Measurements from ENCODE around the gene PHKB. TPM values are rescaled to one million over a fixed set of nuclear protein-coding genes. Genes with fewer than 3 reads are reported as not detected.
A peak's percentile ranks its signal among the peaks of the same experiment; 100 is the strongest.
"Not testable (repeated sequence)": the region's sequence is repeated elsewhere in the genome, so short reads cannot be mapped to it uniquely, and the experiment has no call there.

PHKB gene
- 48.2 and 65.7 TPM in 2 replicates for total RNA-seq

DNA sequence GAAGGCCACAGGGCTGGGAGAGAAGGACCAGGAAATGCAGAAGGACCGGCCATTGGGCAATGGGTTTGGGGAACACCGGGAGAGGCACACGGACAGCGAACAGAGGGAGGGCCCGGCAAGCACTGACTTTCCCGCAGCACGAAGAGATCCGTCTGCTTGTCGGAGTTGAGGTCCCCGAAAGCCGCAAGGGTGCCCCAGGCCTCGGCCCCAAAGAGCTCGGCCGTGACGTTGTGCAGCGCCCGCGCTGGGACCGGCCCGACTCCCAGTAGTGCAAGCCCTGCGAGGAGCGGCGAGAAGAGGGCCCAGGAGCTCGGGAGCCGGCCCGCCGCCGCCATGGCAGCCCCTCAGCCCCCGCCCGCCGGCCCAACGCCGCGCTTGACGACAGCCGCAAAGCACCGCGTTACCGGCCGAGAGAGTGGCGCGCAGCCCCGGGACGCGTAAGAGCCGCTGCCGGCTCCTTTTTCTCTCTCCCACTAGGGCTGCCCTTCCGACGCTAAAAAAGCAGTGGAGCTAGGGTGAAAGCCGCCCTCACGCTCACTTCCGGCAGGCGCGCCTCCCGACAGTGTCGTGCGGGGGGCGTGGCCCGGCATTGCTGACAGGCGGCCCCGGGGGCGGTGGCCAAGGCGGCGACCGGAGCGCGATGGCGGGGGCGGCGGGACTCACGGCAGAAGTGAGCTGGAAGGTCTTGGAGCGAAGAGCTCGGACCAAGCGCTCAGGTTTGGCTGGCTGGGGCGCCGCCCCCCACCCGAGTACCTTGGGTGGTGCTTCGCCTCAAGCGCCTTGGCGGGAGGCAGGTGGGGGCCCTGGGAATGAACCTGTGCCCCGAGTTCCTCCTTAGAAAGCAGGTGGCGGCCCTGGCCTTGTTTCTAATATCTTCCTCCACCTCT, at the start of gene PHKB, which contains the start of gene ITFG1:
Gene PHKB (plus strand): TSS at position 621 of the 887 bp plus-strand sequence. CDS start 20 bp downstream, at position 641.
Gene ITFG1 (minus strand): TSS at position 353 of the 887 bp plus-strand sequence. CDS start 18 bp downstream, at position 335.
- peak; percentile 92 to 93 for DNase-seq (ENCODE audit: low read depth in 2 of 2)

- no peak for DNase-seq (ENCODE audit: low read depth in 2 of 2)
Observed at GRCh38 chr16:47413041-47413440, 48.1 kb upstream of the PHKB start.

- DNase-seq (ENCODE audit: low read depth in 2 of 2), result no peak
Observed at GRCh38 chr16:47416869-47417268, 44.3 kb upstream of the PHKB start.

DNA sequence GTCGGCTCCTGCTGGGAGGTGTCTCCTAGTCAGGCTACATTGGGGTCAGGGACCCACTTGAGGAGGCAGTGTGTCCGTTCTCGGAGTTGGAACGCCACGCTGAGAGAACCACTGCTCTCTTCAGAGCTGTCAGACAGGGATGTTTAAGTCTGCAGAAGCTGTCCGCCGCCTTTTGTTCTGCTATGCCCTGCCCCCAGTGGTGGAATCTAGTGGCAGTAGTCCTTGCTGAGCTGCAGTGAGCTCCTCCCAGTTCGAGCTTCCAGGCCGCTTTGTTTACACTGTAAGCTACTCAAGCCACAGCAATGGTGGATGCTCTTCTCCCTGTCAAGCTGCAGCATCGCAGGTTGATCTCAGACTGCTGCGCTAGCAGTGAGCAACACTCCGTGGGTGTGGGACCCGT, 36.3 kb upstream of the PHKB start:
- no peak for DNase-seq (ENCODE audit: low read depth in 2 of 2)

- DNase-seq (ENCODE audit: low read depth in 2 of 2), result no peak
Observed at GRCh38 chr16:47426806-47427205, 34.3 kb upstream of the PHKB start.

DNA sequence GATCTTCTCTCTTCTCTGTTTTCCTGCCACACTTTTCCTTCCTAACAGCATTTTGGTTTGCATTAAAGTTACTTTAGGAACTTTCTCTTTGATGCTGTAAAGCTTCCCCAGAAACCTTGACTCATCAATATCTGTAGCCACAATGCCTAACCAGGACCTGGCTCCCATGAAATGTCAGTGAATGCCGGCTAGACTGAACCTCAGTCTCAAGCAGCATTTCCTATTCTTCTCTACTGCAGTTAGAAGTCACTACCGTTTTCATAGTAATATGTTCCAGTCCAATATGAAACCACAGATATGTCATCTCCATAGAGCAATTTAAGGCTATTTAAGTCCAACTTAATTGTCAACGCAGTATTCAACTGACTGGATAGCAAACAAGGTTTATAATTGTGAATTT, 29.2 kb upstream of the PHKB start:
- no peak for DNase-seq (ENCODE audit: low read depth in 2 of 2)

GRCh38 chr16:47434274-47434673, 26.9 kb upstream of the PHKB start:
- DNase-seq (ENCODE audit: low read depth in 2 of 2), result not testable (repeated sequence)

DNA sequence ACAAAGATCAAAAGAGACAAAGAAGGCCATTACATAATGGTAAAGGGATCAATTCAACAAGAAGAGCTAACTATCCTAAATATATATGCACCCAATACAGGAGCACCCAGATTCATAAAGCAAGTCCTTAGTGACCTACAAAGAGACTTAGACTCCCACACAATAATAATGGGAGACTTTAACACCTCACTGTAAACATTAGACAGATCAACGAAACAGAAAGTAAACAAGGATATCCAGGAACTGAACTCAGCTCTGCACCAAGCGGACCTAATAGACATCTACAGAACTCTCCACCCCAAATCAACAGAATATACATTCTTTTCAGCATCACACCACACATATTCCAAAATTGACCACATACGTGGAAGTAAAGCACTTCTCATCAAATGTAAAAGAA, 21.1 kb upstream of the PHKB start:
- not testable (repeated sequence) for DNase-seq (ENCODE audit: low read depth in 2 of 2)

GRCh38 chr16:47442884-47443283, 18.2 kb upstream of the PHKB start:
- not testable (repeated sequence) for DNase-seq (ENCODE audit: low read depth in 2 of 2)

DNA sequence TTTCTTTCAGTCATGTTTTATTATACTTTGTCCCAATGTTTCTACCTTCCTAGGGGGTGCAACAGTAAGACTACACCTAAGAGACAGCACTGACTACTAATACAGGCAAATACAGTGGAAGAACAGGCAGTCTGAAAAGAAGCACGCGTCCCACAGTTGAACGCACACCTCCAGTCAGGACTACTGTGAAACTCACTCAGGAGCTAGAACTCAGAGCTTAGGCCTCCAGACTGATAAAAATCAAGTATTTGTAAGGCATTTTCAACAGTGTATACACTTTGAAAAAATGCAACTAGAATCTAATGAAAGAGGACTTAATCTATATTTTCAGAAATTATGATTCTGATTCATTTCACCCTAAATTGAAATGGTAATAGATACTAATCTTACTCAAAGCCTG, 14.7 kb upstream of the PHKB start:
- no peak for DNase-seq (ENCODE audit: low read depth in 2 of 2)

- DNase-seq (ENCODE audit: low read depth in 2 of 2), result no peak
Observed at GRCh38 chr16:47448830-47449575, 12.1 kb upstream of the PHKB start.

GRCh38 chr16:47449788-47450187, 11.3 kb upstream of the PHKB start:
- peak; percentile 28 to 44 for DNase-seq (ENCODE audit: low read depth in 2 of 2)

DNA sequence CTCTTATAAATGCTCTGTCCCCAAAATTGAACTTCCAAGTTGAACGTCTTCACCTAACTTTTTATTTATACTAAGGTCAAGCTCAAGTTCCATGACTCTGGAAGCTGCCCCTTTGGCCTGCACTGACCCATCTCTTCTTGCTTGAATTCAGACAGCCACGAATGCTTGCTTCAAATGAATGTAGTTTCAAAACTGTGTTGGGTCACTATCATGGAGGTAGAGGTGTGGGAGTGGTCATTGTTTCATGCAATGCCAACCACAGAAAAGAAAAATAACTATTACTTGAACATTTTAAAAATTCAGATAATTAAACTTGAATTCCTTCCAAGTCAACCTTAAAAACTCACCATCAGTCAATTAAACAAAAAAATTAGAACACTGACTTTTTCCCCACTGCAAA, 2.8 kb upstream of the PHKB start:
- no peak for DNase-seq (ENCODE audit: low read depth in 2 of 2)

DNA sequence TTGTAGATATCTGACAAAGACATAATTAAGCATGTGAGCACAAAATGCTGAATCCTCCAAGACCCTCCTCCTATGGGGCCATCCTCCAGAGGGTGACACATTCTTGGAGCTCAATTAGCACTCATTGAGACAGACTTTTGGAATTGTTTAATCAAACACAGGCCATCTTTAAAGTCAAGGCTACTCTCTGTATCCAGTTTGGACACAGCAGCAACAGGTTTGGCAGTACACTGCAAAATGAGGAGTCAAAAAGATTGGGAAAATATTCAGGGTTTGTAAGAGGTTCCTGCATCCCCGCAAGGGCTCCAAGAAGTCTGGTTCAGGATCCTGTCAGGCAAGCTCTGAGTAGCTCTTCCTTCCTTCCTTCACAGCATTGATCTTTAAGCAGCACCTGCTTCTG, 1.5 kb upstream of the PHKB start:
- no peak for DNase-seq (ENCODE audit: low read depth in 2 of 2)

DNA sequence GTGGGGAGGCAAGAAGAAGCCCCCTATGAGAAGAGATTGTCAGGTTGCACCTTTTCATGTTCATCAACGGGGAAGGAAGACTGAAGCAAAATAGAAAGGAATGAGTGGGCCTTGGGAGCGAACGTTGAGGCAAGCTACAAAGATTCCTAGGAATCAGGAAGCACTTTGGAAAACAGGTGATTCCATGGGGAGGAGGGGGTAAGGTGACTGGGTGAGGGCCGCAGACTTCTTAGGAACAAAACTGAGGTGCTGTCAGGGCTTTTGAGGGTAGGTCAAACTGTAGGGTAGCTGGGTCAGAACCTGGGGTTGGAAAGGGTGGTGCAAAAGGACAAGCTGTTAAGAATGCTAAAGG, 796 bp upstream of the PHKB start:
- peak; percentile 6 to 8 for DNase-seq (ENCODE audit: low read depth in 2 of 2)

DNA sequence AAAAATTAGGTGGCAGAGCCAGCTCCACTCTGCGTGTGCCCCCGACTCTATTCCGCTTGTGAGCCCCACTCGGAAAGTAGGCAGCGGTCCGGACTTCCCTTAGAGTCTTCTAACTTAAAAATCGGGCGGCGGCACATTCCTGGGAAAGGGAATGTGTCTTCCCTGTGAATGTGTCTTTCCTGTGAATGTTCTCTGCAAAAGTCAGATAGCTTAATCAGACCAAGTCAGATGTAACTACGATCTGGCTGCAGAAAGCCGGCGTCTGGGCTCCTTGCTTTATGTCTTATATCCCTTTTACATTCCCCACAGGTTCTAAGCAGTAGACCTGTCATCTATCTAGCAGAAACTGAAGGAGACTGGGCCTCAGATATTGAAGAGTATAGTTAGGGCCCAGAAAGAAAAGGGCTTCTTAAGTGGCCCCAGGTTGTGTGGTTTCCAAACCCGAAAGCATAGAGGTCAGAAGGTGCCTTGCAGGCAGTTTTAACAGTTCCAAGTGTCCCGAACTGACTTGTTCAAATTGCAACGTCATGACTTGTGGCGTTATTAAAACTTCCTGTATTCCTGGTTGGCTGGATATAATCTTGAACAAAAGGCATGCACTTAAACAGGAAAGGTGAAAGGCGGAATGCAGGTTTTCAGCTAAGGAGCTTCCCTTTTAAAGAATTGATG, 601 bp downstream of the PHKB start:
- peak; percentile 32 to 59 for DNase-seq (ENCODE audit: low read depth in 2 of 2)

- DNase-seq (ENCODE audit: low read depth in 2 of 2), result peak in 1 of 2 donors; percentile 23
Observed at GRCh38 chr16:47463771-47464624, 2.9 kb downstream of the PHKB start.

DNA sequence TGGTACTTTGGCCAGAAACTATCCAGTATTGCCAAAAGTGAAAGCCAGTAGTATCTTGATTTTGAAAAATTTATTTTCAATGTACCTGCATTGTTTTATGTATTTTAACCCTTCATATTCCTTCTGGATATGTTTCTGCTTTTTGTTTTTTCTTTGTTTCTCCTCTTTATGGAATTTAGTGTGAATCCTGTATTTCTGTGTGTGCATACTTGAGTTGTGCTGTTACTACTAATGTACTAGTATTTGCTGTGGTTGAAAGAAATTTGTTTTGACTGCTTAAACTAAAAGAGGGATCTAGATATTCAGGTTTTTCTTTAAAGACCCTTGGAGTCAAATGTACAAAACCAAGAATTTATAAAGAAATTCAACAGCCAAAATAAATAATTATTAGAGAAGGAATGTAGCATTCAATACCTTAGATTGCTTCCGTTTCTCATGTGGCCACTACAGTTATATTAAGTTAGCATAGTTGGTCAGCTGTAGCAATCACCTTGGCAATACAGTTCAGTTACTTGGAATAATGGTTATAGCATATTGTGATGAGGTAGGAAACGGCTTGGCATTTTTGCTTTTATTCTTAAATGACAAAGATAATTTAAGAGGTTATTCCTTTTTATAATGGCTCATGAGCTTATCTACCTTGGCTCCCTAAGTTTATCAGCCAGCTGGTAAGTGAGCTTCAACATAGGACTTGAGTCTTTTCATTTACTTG, 4.9 kb downstream of the PHKB start:
- no peak for DNase-seq (ENCODE audit: low read depth in 2 of 2)

DNA sequence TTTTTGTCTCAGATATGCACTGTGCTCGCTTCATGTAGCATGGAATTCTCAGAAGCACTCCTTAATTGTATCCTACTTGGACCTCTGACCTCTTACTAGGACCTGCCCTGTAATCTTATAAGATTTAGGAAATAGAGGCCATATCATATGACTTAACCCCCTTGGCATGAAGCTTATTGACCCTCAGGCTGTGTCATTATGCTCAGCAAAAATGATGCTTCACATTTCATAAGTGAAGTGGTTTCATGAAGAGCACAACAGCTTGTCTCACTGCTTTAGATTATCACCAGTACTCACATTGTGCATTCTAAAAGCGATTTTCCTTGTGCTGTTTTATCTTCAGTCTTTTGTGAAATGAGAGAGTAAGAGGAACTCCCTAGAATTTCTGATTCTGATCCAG, 6.4 kb downstream of the PHKB start:
- DNase-seq (ENCODE audit: low read depth in 2 of 2), result no peak

DNA sequence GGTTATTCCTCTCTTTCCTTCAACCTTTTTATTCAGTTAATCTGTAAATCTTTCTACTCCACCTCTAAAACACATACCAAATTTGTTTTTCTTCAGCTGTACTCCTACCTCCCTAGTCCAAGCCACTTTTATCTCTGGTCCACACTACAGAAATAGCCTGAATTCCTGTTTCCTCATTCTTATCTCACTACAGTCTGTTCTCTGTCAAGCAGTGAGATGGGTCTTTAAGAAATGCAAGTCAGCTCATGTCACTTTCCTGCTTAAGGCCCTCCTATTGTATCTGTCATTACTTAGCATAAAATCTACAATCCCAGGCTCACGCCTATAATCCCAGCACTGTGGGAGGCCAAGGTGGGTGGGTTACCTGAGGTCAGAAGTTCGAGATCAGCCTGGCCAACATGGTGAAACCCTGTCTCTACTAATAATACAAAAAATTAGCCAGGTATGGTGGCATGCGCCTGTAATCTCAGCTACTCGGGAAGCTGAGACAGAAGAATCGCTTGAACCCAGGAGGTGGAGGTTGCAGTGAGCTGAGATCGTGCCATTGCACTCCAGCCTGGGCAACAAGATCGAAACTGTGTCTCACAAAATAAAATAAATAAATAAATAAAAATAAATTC, 7.0 kb downstream of the PHKB start:
- DNase-seq (ENCODE audit: low read depth in 2 of 2), result not testable (repeated sequence)

Data from lung microvascular endothelial cell (primary cell).